Activated naive CD4-positive, alpha-beta T cell treated with anti-CD3 and anti-CD28 coated beads, Interleukin-2, amount 50 U/mL, for 16 hours (primary cell): ENCODE measurements around the gene DUSP28.
"Not testable (repeated sequence)": the region's sequence is repeated elsewhere in the genome, so short reads cannot be mapped to it uniquely, and the experiment has no call there.

Experiments used
- DNase-seq: peaks from one replicate; pipeline ENCODE4 v3.0.0-alpha.2; 2020

The DUSP28 gene

DNA sequence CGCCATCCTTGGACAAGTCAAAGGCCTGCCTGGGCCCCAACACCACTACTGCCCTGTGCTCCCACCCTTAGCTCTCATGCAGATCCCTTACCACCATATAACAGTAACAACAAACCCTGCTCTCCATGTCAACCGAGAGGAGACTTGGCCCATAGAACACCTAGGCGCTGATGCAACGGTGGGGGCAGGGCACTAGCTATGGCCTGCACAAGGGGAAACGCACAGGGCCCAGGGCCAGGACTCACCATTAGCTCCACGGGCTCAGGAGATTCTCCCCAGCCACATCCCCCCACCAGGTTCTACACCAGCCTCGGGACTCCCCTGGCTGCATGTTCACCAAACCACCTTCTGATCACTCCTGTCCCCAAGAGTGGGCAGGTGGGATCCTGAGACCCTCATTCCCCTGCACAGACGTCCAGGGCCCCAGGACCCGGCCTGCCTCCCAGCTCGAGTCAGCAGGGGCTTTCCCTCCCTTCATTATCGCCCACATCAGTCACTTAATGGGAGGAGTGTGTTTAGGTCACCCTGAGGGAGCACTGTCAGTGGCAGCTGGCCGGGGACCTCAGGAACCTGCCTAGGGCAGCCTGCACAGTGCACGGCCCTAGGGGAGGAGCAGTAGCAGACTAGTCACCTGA, 31.6 kb upstream of the DUSP28 start:
- no peak for DNase-seq

DNA sequence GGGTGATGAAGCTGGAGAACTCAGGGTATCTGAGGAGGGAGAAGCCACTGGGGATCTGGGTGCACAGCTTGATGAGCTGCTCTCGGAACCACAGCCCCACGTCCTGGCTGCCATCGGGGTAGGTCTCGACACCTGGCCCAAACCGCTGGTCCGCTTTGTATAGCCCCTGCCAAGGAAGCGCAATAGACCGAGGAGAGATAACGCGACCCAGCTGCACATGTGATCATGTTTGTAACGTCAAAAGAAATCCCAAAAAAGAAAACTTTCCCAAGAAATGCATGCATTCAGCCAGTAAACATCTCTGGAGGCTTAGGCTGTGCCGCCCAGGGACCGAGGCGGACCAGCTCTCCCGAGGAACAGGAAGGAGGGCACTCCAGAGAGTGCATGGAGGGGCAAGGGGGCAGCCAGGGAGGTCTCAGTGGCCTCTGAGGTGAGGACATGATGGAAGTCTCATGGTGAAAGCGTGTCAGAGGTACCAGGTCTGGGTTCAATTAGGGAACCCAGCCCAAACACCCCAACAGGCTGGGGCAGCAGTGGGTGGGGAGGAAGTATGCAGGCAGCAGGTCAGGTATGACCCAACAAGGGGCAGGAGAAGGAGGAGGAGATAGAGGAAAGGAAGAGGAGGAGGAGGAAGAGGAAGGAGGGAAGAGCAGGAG, 30.7 kb upstream of the DUSP28 start:
- no peak for DNase-seq

DNA sequence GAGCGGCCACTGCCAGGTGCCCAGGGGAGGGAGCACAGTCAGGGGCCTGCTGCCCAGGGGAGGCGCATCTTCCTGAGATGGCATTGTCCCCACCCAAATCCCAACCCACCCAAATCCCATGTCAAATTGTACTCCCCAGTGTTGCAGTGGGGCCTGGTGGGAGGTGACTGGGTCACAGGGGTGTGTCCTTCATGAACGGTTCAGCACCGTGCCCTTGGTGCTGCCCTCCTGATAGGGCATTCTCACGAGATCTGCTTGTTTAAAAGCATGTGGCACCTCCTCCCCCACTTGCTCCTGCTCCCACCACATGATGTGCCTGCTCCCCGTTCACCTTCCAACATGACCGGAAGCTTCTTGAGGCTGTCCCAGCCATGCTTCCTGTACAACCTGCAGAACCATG, 30.0 kb upstream of the DUSP28 start:
- no peak for DNase-seq

DNA sequence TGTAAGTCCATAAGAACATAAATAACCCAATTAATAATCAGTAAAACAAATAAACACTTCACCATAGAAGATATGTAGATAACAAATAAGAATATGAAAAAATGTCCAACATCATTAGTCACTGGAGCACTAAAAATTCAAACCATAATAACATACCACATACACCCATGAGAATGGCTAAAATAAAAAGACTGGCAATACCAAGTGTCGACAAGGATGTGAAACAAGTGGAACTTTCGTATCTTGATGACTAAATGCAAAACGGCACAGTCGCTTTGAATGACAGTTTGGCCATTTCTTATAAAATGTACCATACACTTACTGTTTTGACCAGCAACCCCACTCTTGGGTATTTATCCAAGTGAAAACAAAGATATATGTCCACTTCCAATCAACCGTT, 29.1 kb upstream of the DUSP28 start:
- no peak for DNase-seq

DNA sequence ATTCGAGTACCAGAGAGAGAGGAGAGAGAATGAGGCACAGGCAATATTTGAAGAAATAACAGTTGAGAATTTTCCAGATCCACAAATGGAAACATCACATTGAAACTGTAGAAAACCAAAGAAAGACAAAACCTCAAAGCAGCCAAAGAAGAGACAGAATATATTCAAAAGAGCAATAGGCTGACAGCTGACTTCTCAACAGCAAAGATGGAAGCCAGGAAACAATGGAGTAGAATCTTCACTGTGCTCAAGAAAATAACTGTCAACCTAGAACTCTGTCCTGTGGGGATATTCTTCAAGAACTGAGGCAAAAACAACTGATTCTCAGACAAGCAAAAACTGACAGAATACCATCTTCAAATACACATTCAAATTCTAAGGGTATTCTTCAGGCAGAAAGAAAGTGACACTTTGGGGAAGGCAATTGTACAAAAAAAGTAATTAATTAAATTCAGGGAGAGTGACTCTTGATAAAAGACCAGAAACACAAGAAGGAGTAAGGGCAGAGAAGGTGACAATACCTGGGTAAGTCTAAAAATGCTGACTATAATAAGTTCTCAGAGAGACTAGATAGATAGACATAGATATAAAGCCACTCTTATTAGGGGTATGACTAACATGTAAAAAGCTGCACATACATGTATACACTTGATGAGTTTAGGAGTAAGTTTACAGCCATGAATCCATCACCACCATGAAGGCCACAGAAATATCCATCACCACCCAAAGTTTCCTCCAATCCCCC, 28.0 kb upstream of the DUSP28 start:
- DNase-seq: no peak

DNA sequence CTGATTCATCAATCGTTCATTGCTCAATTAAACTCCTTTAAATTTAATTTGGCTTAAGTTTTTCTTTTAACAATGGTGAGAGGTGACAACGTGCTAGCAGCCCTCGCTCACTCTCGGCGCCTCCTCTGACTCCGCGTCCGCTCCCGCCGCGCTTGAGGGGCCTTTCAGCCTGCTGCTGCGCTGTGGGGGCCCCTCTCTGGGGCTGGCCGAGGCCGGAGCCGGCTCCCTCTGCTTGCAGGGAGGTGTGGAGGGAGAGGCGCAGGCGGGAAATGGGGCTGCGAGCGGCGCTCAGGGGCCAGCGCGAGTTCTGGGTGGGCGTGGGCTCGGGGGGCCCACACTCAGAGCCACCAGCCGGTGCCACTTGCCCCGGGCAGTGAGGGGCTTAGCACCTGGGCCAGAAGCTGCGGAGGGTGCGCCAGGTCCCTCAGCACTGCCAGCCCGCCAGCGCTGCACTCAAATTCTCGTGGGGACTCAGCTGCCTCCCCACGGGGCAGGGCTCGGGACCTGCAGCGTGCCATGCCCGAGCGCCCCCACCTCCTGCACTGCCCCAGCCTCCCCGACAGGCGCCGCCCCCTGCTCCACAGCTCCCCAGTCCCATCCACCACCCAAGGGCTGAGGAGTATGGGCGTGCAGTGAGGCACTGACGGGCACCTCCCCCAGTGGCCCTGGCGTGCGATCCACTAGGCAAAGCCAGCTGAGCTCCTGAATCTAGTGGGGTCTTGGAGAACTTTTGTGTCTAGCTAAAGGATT, 22.0 kb upstream of the DUSP28 start:
- no peak for DNase-seq

DNA sequence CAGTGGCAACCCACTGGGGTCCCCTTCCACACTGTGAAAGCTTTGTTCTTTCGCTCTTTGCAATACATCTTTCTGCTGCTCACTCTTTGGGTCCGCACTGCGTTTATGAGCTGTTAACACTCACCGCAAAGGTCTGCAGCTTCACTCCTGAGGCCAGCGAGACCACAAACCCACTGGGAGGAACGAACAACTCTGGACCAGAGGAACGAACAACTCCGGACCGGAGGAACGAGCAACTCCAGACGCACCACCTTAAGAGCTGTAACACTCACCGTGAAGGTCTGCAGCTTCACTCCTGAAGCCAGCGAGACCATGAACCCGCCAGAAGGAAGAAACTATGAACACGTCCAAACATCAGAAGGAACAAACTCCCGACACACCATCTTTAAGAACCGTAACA, 21.1 kb upstream of the DUSP28 start:
- DNase-seq: not testable (repeated sequence)

DNA sequence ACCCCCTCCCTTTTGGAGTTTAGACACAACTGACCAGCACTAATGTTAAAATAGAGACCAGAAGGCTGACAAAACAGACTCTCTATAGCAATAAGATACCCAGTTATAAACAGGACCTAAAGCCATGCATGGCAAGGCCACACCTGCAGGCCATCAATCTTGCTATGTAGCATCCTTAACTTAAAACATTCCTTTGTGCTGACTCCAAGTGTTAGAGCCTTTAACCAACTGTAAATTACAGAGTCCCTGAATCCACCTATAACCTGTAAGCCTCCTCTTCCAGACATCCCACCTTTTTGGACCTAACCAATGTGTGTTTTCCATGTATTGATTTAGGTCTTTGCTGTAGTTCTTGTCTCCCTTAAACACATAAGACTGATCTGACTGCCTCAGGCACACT, 20.3 kb upstream of the DUSP28 start:
- no peak for DNase-seq

DNA sequence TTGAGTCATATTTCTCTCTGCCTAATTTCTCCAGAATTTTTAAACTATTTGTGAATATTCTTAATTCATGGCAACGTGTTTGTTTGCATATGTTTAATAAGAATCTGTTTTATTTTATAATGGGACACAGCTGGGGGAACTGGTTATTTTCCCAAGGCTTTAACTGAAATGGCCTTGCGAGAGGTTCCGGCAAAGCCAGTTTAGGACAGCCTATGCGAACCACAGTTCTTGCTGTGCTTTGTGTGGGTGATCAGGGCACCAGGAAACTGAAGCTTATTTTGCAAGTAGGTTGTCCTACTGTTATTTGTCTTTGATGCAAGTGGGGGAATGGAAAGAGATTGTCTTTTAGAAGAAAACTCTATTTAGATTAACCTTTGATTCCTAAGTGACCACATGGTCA, 8.9 kb upstream of the DUSP28 start:
- DNase-seq: no peak

DNA sequence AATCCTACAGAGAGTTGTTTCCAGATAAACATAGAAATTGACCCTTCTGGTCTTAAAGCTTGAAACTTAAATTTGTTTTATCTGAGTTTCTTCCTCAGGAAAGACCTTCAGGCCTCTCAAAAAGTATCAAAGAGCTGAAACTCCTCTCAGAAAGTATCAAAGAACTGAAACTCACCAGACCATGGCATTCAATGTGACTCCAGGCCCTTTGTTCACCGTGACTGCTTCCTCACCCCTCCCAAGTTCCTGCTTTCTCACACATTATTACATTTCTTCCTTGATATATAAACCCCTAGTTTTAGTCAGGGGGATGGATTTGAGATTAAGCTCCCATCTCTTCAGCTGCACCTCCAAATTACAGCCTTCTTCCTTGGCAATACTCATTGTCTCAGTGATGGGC, 8.3 kb upstream of the DUSP28 start:
- DNase-seq: no peak

DNA sequence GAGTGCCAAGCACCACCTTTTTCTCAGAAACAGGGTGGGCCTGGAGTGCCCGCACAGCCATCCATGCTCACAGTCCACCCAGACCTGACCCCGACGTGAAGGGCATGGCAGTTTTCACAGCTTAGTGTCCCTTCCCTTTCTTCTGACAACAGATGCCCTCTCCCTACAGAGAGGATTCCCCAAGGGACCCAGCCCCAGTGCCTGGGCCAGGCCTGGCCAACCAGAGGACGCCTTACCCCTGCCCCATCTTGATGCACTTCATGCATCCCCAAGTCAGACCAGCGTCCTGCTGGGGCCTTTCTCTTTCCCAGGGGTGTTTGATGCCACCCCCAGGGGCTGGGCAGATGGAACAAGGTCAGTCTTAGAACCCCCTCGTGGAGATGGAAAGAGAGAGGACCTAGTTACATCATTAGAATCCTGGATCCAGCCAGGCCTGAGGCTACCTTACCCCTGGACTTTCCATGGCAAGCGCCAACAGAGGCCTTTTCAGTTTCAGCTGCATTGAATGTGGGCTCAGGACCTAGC, 6.1 kb upstream of the DUSP28 start:
- DNase-seq: no peak

DNA sequence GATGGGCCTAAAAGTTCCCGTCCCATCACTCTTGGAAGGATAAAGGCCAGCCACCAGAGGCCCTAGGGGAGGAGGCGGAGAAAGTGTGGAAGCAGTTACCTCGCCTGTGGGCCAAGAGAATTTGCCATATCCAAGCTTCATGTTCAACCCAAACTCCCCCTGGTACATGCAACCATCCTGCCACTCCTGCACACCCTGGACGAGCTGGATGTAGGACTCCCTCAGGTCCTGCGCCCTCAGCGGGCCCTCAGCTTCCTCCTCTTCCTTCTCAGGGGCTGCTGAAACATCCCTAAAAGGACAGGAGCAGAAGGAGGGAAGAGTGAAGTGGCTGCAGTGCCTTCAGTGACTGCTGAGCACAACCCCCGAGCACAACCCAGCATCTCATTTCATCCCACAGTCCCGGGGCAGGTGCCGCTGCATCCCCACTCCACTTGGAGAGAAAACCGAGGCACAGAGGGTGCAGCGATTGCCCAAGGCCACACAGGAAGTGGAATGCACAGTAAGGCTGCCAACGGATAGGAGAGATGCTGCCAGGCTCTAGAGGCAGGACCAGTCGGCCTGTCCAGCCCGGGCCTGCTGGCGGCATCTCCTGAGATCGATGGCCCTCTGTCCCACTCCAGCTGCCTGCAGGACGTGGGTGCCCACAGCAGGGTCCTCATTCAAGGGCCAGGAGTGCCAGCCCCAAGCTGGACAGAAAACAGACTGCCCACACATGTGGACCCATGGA, 5.2 kb upstream of the DUSP28 start:
- DNase-seq: no peak

DNA sequence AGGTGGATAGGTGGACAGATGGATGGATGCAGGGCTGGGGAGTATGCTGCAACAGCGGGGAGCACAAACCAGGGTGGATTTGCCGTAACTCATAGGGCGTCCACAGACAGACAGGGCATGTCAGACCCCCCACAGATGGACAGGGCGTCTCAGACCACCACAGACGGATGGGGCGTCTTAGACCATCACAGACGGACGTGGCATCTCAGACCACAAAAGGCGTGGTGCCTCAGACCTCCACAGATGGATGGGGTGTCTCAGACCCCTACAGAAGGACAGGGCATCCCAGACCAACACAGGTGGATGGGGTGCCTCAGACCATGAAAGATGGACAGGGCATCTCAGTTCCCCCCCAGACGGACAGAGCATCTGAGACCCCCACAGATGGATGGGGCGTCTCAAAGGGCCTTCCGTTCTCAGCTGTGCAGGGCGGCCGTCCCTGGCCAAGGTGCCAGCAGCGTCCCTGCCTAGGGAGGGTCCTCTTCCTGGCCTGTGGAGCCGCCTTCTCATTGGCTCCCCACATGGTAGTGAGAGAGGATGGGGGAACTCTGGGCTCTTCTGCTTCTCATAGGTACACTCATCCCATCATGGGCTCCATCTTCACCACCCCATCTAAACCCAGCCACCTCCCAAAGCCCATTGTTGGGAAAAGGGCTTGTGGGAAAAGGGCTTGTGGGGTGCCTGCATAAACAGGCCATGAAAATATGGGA, 4.5 kb upstream of the DUSP28 start:
- DNase-seq: no peak

DNA sequence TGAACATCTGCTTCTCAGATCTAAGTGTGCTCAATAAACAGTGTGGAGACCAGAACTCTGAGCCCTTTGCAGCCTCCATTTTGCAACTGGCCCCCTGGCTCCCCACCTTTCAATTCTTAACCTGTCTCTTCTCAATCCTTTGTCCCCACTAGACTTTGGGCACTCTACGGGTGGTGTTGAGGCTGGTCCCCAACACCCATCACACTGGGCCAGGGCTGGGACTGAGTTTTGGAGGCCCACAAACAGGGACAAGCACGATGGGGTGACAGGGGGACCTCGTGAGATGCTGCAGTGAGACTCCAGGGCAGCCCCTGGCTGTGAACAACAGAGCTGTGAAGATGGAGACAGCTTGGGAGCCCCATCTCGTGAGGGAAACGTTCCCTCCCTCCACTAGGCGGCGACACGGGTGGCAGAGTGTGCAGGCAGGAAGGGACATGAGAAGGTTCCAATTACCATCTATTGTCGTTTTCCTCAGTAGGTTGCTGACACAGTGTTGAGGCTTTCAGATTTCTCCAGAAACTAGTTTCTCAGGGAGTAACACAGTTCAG, 3.5 kb upstream of the DUSP28 start:
- peak; percentile 70 for DNase-seq

DNA sequence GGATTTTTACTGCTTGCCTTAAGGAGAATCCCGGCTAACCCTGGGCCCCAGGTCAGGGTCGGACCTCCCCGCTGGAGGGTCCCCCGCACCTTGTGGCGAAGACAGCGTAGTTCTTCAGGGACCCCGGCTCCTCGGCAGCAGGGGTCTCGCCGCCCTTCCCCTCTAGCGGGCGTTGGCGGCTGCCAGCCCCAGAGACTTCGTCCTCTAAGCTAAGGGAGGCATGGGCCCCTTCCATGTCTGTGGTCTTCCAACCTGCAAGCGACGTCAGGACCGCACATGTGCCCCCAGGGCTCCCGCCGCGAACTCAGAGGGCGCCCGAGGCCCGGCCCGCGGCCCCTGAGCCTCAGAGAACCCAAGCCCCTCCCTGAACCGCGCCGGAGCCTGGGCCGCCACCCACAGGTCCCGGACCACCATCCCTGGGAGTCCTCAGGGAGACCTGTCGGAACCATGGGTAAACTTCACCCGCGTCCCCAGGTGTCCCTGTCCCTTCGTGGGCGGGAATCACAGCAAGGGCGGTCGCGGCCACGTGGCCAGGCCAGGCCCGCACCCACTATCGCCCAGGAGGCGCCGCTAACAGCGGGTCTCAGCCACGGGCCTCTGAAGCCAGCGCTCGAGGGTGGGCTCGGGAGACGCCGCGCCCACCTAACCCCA, 2.9 kb upstream of the DUSP28 start:
- DNase-seq: no peak

DNA sequence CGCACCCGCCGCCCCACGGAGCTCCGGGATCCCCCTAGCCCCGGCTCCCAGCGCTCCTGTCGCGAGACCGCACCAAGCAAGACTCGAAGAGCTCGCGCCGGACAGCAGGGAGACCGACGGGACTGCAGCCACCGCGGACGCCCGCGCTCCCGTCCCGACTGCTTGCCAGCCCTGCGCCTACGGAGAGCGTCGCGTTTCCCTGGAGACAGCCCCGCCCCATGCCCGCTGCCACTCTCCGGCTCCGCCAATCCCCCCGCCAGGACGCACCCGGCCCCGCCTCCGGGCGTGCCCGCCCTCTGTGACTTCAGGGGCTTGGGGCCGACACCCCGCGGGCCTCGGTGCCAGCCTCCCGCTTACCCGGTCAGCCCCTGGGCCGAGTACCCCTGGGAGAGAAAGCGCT, 2.3 kb upstream of the DUSP28 start, which contains the start of gene ANKMY1:
Gene ANKMY1, minus strand, starts transcription at position 181 of the 400 bp plus-strand sequence. CDS start 653 bp downstream, outside the sequence.
- peak; percentile 78 for DNase-seq

DNA sequence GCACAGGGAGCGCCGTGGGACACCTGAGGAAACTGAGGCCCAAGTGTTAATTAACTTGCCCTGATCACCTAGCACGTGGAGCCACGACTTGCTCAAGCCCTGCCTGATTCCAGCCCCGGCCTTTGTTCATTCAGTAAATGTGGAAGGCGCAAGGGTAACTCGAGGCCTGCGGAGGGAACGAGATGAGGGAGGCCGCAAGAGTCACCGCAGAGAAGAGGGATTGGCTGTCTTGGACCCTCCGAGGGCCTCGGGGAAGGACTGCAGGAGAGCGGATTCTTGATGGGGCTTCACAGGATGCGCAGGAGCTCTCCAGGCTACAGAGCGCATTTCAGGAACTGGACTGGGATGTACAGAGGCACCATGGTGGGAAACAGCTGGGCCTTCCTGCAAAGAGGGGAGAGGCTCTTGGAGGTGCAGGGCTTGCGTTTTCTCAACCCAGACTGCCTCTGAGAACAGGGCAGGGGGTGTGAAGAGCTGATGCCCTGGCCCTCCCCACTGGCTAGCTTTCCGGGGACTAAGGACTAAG, 1.9 kb upstream of the DUSP28 start:
- no peak for DNase-seq

DNA sequence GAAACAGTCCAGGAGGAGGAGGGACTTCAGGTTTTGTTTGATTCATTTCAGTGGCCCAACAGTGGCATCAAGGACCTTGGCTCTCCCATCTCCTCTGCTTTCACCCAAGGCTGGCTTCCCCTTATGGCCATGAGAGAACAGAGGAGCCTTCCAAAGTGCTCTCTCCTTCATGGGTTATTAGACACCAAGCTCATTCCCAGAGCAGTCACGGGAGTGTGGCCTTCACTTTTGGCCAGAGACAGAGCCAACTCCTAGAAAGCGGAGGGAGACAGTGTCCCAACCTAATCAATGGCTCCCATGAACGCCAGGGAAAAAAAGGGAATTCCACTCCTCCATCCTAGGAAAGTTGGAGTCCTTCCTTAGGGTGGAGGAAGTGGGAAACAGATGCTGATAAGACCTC, 871 bp upstream of the DUSP28 start:
- no peak for DNase-seq

DNA sequence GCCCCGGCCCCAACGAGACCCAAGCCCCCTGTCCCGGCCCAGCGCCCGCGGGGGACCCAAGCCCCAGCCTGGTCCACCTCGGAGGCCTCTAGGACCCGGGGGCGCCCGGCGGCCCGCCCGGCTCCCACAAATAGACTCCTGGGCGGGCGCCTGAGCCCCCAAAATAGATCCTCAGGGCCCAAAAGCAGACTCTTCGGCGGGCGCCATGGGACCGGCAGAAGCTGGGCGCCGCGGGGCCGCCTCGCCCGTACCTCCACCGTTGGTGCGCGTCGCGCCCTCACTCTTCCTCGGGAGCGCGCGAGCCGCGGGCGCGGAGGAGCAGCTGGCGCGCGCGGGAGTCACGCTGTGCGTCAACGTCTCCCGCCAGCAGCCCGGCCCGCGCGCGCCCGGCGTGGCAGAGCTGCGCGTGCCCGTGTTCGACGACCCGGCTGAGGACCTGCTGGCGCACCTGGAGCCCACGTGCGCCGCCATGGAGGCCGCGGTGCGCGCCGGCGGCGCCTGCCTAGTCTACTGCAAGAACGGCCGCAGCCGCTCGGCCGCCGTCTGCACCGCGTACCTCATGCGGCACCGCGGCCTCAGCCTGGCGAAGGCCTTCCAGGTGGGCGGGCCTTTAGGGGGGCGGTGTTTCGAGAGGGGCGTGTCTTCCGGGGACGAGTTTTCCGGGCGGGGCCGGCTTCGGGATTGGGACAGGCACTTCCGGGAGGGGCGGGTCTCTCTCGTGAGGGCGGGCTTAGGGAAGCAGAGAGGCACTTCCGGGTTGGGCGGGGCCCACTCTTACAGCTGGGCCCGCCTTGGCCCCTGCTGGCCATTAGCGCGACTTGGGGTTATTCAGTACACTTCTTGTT, 545 bp downstream of the DUSP28 start:
- peak; percentile 100 for DNase-seq
